H1 (cell line): Measurements from ENCODE around the gene NPHP4. TPM values are rescaled to one million over a fixed set of nuclear protein-coding genes. Genes with fewer than 3 reads are reported as not detected.

Source experiments
- CTCF ChIA-PET: fragments of 300-600 bp; sonication (Branson Sonifier 250); formaldehyde crosslinking; loops from one replicate; lab custom pipeline; 2021; ENCODE audit not compliant: partially characterized antibody; lab: Charles Lee
- POLR2A ChIA-PET: fragments of 300-600 bp; sonication (Branson Sonifier 250); formaldehyde crosslinking; loops from one replicate; lab custom pipeline; 2021; ENCODE audit warnings: inconsistent platforms; ENCODE audit not compliant: partially characterized antibody; lab: Charles Lee
- DNase-seq, 2 experiments: peaks; one replicate each; pipeline versions ENCODE4 v3.0.0 to v3.0.0-alpha.2; 2010 to 2022; ENCODE audit warnings: low spot score in 2 of 2, low read depth in 1 of 2, mixed read lengths in 1 of 2
- FAIRE-seq: peaks from 2 replicates; lab custom pipeline; 2011; peaks lifted over from hg19 to GRCh38; lab: Jason Lieb, UNC
- H2AFZ ChIP-seq: 2 replicates; pipeline ENCODE4 v1.8.1; 2012; ENCODE audit warnings: low read length, inconsistent platforms
- H2AK5ac ChIP-seq: 2 replicates; pipeline ENCODE4 v1.6.1; 2013; ENCODE audit warnings: low read depth, low read length
- H2BK120ac ChIP-seq: replicated peaks from 2 replicates; pipeline ENCODE3; 2013; ENCODE audit warnings: low read depth, low read length, inconsistent platforms
- H2BK12ac ChIP-seq: 2 replicates; pipeline ENCODE4 v1.6.1; 2013; ENCODE audit warnings: low read depth, low read length
- H2BK15ac ChIP-seq: 2 replicates; pipeline ENCODE4 v1.6.1; 2013; ENCODE audit warnings: low read length
- H2BK20ac ChIP-seq: 2 replicates; pipeline ENCODE4 v1.6.1; 2013; ENCODE audit warnings: low read length
- H2BK5ac ChIP-seq: 2 replicates; pipeline ENCODE4 v1.6.1; 2013; ENCODE audit warnings: low read depth, low read length
- H3K14ac ChIP-seq: 2 replicates; pipeline ENCODE4 v1.6.1; 2013; ENCODE audit warnings: inconsistent platforms; ENCODE audit not compliant: insufficient read length
- H3K18ac ChIP-seq: 2 replicates; pipeline ENCODE4 v1.6.1; 2013; ENCODE audit warnings: low read length; ENCODE audit errors: extremely low read depth
- H3K23ac ChIP-seq: 2 replicates; pipeline ENCODE4 v1.6.1; 2013; ENCODE audit warnings: inconsistent platforms; ENCODE audit not compliant: insufficient read length
- H3K23me2 ChIP-seq: 2 replicates; pipeline ENCODE4 v1.6.1; 2013; ENCODE audit warnings: low read depth, low read length
- H3K27ac ChIP-seq: 2 replicates; pipeline ENCODE4 v1.6.1; 2011; ENCODE audit warnings: low read depth, low read length, inconsistent platforms
- H3K27me3 ChIP-seq, 4 experiments: replicated peaks in 1 of 4; 1 replicate in 1 of 4; 2 replicates in 3 of 4; pipeline versions ENCODE4 v1.6.1 to v1.8.1; 2011 to 2013; ENCODE audit warnings: low read length in 3 of 4, mild to moderate bottlenecking in 3 of 4, inconsistent platforms in 2 of 4, mixed read lengths in 2 of 4, moderate library complexity in 1 of 4; ENCODE audit not compliant: control insufficient read depth in 3 of 4, insufficient read depth in 3 of 4; ENCODE audit errors: extremely low read depth in 1 of 4
- H3K36me3 ChIP-seq, 4 experiments: 2 replicates each; pipeline versions ENCODE4 v1.6.1 to v1.8.1; 2011 to 2013; ENCODE audit warnings: mild to moderate bottlenecking in 4 of 4, low read length in 3 of 4, moderate library complexity in 2 of 4, control low read depth in 1 of 4, inconsistent platforms in 1 of 4; ENCODE audit not compliant: insufficient read depth in 4 of 4, control insufficient read depth in 2 of 4
- H3K4ac ChIP-seq: replicated peaks from 2 replicates; pipeline ENCODE3; 2013; ENCODE audit warnings: low read length, low read depth, mixed read lengths, inconsistent platforms; ENCODE audit not compliant: insufficient read length
- H3K4me1 ChIP-seq, 4 experiments: replicated peaks in 1 of 4; 1 replicate in 1 of 4; 2 replicates in 3 of 4; pipeline versions ENCODE4 v1.6.1 to v1.8.1; 2011 to 2013; ENCODE audit warnings: low read length in 3 of 4, inconsistent platforms in 2 of 4, mixed read lengths in 1 of 4; ENCODE audit not compliant: insufficient read depth in 4 of 4, control insufficient read depth in 3 of 4
- H3K4me2 ChIP-seq, 2 experiments: 2 replicates each; pipeline versions ENCODE4 v1.6.1 to v1.8.1; 2011 to 2013; ENCODE audit warnings: low read depth in 2 of 2, low read length in 2 of 2, control low read depth in 1 of 2, inconsistent platforms in 1 of 2, mild to moderate bottlenecking in 1 of 2; ENCODE audit not compliant: insufficient read depth in 1 of 2
- H3K4me3 ChIP-seq, 4 experiments: fragments of 200-600, 300-600 bp in 1 of 4; sonication (generic), shearing (Covaris generic), sonication (Bioruptor Twin) in 1 of 4; 2 replicates each; pipeline versions ENCODE4 v1.5.1 to v1.8.1; 2011 to 2016; ENCODE audit warnings: low read length in 4 of 4, low read depth in 3 of 4, control low read depth in 2 of 4, inconsistent platforms in 2 of 4, mild to moderate bottlenecking in 2 of 4, mixed read lengths in 1 of 4, moderate library complexity in 1 of 4; ENCODE audit not compliant: insufficient read depth in 2 of 4; ENCODE audit errors: extremely low read depth in 1 of 4
- H3K56ac ChIP-seq: replicated peaks from 2 replicates; pipeline ENCODE3; 2013; ENCODE audit warnings: low read depth, mild to moderate bottlenecking, mixed read lengths, low read length, inconsistent platforms; ENCODE audit not compliant: insufficient read length
- H3K79me1 ChIP-seq: 2 replicates; pipeline ENCODE4 v1.6.1; 2013; ENCODE audit warnings: low read depth, low read length, control low read depth
- H3K79me2 ChIP-seq, 2 experiments: 2 replicates each; pipeline versions ENCODE4 v1.6.1 to v1.8.1; 2012 to 2013; ENCODE audit warnings: low read length in 2 of 2, mild to moderate bottlenecking in 2 of 2, inconsistent platforms in 1 of 2; ENCODE audit not compliant: insufficient read depth in 2 of 2, control insufficient read depth in 1 of 2
- H3K9ac ChIP-seq, 4 experiments: replicated peaks in 1 of 4; 1 replicate in 1 of 4; 2 replicates in 3 of 4; pipeline versions ENCODE4 v1.6.1 to v1.8.1; 2011 to 2013; ENCODE audit warnings: low read depth in 3 of 4, low read length in 3 of 4, control low read depth in 2 of 4, mild to moderate bottlenecking in 2 of 4, moderate library complexity in 2 of 4, inconsistent platforms in 1 of 4; ENCODE audit errors: extremely low read depth in 1 of 4
- H3K9me3 ChIP-seq, 2 experiments: 2 replicates each; pipeline versions ENCODE4 v1.6.1 to v1.8.1; 2012 to 2013; ENCODE audit warnings: mild to moderate bottlenecking in 2 of 2, moderate library complexity in 2 of 2, control low read depth in 1 of 2, inconsistent platforms in 1 of 2, low read depth in 1 of 2, low read length in 1 of 2, mixed read lengths in 1 of 2; ENCODE audit not compliant: insufficient read depth in 2 of 2
- H4K20me1 ChIP-seq, 2 experiments: replicated peaks in 1 of 2; 2 replicates each; pipeline versions ENCODE3 to v1.8.1; 2011 to 2013; ENCODE audit warnings: inconsistent platforms in 2 of 2, low read length in 2 of 2, mild to moderate bottlenecking in 1 of 2; ENCODE audit not compliant: insufficient read depth in 2 of 2, control insufficient read depth in 1 of 2
- H4K5ac ChIP-seq: 2 replicates; pipeline ENCODE4 v1.6.1; 2013; ENCODE audit warnings: low read length, low read depth, mixed read lengths, inconsistent platforms; ENCODE audit not compliant: insufficient read length
- H4K8ac ChIP-seq: 2 replicates; pipeline ENCODE4 v1.8.0; 2013; ENCODE audit warnings: mild to moderate bottlenecking, moderate library complexity, low read length, inconsistent platforms; ENCODE audit not compliant: insufficient read depth; ENCODE audit errors: extremely low read depth
- H4K91ac ChIP-seq: replicated peaks from 2 replicates; pipeline ENCODE3; 2013; ENCODE audit warnings: low read length, mixed read lengths, inconsistent platforms; ENCODE audit not compliant: insufficient read length
- BRCA1 ChIP-seq: IDR thresholded peaks from 2 replicates; pipeline ENCODE4 v1.6.1; 2012; ENCODE audit warnings: low read depth, low read length, improper control_type of control experiment
- EGR1 ChIP-seq: IDR thresholded peaks from 2 replicates; pipeline ENCODE4 v1.6.1; 2011; ENCODE audit warnings: low read depth, low read length, borderline replicate concordance
- KDM5A ChIP-seq: fragments of 200-600 bp; IDR thresholded peaks from 2 replicates; pipeline ENCODE4 v1.7.1; 2012; ENCODE audit warnings: mild to moderate bottlenecking, low read length, inconsistent platforms, mixed read lengths
- MAX ChIP-seq: IDR thresholded peaks from 2 replicates; pipeline ENCODE4 v1.6.1; 2012; ENCODE audit warnings: inconsistent platforms
- PHF8 ChIP-seq: fragments of 200-600 bp; sonication (generic); conservative IDR thresholded peaks from 2 replicates; pipeline ENCODE4 v1.7.1; 2012; ENCODE audit warnings: low read depth, mild to moderate bottlenecking, inconsistent platforms, low read length, moderate library complexity
- POLR2A ChIP-seq, 2 experiments: IDR thresholded peaks; 1 replicate in 1 of 2; 2 replicates in 1 of 2; pipeline ENCODE4 v1.6.1; 2011; ENCODE audit warnings: low read depth in 2 of 2, low read length in 2 of 2, mild to moderate bottlenecking in 2 of 2; ENCODE audit errors: control extremely low read depth in 1 of 2
- POU5F1 ChIP-seq: IDR thresholded peaks from 2 replicates; pipeline ENCODE4 v1.6.1; 2011; ENCODE audit warnings: low read depth, mild to moderate bottlenecking, low read length, moderate library complexity
- SAP30 ChIP-seq: fragments of 300-600 bp; sonication (generic); IDR thresholded peaks from 2 replicates; pipeline ENCODE4 v1.7.1; 2012; ENCODE audit warnings: low read length, moderate library complexity, mild to moderate bottlenecking, inconsistent platforms; ENCODE audit not compliant: insufficient read depth, insufficient replicate concordance
- SP4 ChIP-seq: IDR thresholded peaks from 2 replicates; pipeline ENCODE4 v1.6.1; 2012; ENCODE audit warnings: low read length, inconsistent platforms
- TBP ChIP-seq: IDR thresholded peaks from 2 replicates; pipeline ENCODE4 v1.6.1; 2011; ENCODE audit warnings: low read depth, low read length, improper control_type of control experiment
- WGBS, 2 experiments: shearing (Covaris generic) in 1 of 2; methylation state at CpG; one replicate each; pipeline versions ENCODE4 v1.1.6 to v1.1.7; 2013 to 2015; ENCODE audit warnings: low lambda C conversion rate in 2 of 2, mixed read lengths in 2 of 2, inconsistent platforms in 1 of 2, low coverage in 1 of 2, missing lambda C conversion rate in 1 of 2; ENCODE audit not compliant: insufficient replicate concordance in 2 of 2, insufficient coverage in 1 of 2, insufficient read length in 1 of 2; ENCODE audit errors: extremely low coverage in 1 of 2, missing lambda C conversion rate in 1 of 2; 5-methylcytosine and 5-hydroxymethylcytosine counted together
- polyA plus RNA-seq, 7 experiments: library from polyadenylated mRNA; depleted of rRNA in 3 of 7; stranded (reverse) in 5 of 7; unstranded in 2 of 7; fragments of >200 nt in 5 of 7; fragments of 200-250 nt in 2 of 7; gene quantifications; 1 replicate in 5 of 7; 2 replicates in 1 of 7; 4 replicates in 1 of 7; pipeline versions ENCODE4 v1.2.1 to v1.2.3, GENCODE V29; 2011 to 2013; ENCODE audit warnings: missing spikeins in 2 of 7, mixed read lengths in 2 of 7
- total RNA-seq: library from RNA; stranded (reverse); fragmentation: NEBNext Ultra II Directional; extraction: Animal tissue kit (Norgen Biotek cat#: 25700); gene quantifications from 2 replicates; pipeline ENCODE4 v1.2.1, GENCODE V29; 2021

Gene NPHP4
- total and polyA plus RNA-seq, 2 of the 8 experiments (the other 6 are each of a cell fraction or from before 2014, with no cell fraction given), result 5.8 to 14.0 TPM

GRCh38 chr1:5962265-5963105 lies 29.7 kb downstream of the NPHP4 start:
- H4K20me1 ChIP-seq, result no peaks in the 10 kb centered on the region
- H3K14ac ChIP-seq, result no peak overlapping the region
- H3K4me1 ChIP-seq, result no peaks in the 10 kb centered on the region
- H2BK20ac ChIP-seq, result no peak overlapping the region
- H3K79me2 ChIP-seq, result no peaks in the 10 kb centered on the region
- no peak overlapping the region for H3K4me2 ChIP-seq
- no peak overlapping the region for H4K8ac ChIP-seq
- no peak overlapping the region for H3K18ac ChIP-seq
- H3K23ac ChIP-seq, result no peak overlapping the region
- H2AFZ ChIP-seq, result no peak overlapping the region
- CTCF ChIA-PET, result interaction anchor here (1.7 kb wide), 1 partner anchor 12 kb away, joined by 4 read pairs; no protein-coding TSS in a partner anchor
- 88% methylated on average over 24 of the region's 24 CpGs; no CpG with 5 or more reads in 1 of the 2 experiments for WGBS, 2 experiments
- H4K91ac ChIP-seq, result no peak overlapping the region
- H2BK12ac ChIP-seq, result no peak overlapping the region
- no peak overlapping the region for H3K56ac ChIP-seq
- H3K23me2 ChIP-seq, result no peaks in the 10 kb centered on the region
- H2BK15ac ChIP-seq, result no peak overlapping the region
- peaks cover 0 to 11% (median 0%) of the 10 kb centered on the region in 4 experiments; a peak in 4 of 8 replicates for H3K36me3 ChIP-seq
- no peak overlapping the region for H3K4me3 ChIP-seq
- TF ChIP-seq SAP30 (no peak), BRCA1 (no peak), POU5F1 (no peak), TBP (no peak), SP4 (no peak), EGR1 (no peak), POLR2A (IDR thresholded peaks at IDR 0.05; ENCODE audit: control extremely low read depth in 1 of 2, low read depth in 2 of 2, low read length in 2 of 2) (no peak), KDM5A (no peak), PHF8 (no peak), MAX (no peak)
- no peak overlapping the region for H3K27ac ChIP-seq
- no peak for DNase-seq
- H2BK120ac ChIP-seq, result no peak overlapping the region
- H4K5ac ChIP-seq, result no peak overlapping the region
- H3K79me1 ChIP-seq, result no peaks in the 10 kb centered on the region
- no peak overlapping the region for H3K4ac ChIP-seq
- POLR2A ChIA-PET, result no interaction called here
- no peaks in the 10 kb centered on the region for H3K27me3 ChIP-seq
- no peak overlapping the region for H2BK5ac ChIP-seq
- H2AK5ac ChIP-seq, result no peak overlapping the region
- H3K9ac ChIP-seq, result no peak overlapping the region
- no peak for FAIRE-seq
- no peaks in the 10 kb centered on the region for H3K9me3 ChIP-seq
